Measurements from ENCODE around the gene ATP1B3. TPM values are rescaled to one million over a fixed set of nuclear protein-coding genes. Genes with fewer than 3 reads are reported as not detected.

ATP1B3 gene
- total and polyA plus RNA-seq, 9 of the 15 experiments (the other 6 are each of a cell fraction or from before 2014, with no cell fraction given): 48.3 to 202 (median 123) TPM

DNA sequence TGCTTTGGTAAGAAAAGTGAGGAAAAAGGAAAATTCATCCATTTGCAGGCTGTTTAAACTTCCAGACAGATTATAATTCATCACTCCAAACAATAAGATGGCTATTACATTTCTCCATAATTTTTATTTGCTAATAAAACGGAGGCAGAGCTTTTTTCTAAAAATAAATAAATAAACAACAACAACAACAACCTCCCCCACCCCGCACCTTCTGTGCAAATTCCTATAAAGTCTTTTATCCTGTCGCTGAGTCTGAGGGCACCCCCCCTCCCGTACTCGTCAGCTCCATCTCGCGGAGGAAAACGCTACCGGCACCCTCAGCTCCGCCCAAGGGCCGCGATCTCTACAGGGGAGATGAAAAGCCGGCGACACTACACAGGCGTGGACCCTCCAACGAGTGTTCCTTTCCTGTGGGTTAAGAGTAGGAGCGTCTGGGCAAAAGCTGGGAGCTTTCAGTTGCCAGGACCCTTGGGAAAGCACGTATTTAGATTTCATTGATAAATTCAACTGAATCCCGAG, 1.0 kb upstream of the ATP1B3 start (continued):
- TF ChIP-seq, protein P1, sequence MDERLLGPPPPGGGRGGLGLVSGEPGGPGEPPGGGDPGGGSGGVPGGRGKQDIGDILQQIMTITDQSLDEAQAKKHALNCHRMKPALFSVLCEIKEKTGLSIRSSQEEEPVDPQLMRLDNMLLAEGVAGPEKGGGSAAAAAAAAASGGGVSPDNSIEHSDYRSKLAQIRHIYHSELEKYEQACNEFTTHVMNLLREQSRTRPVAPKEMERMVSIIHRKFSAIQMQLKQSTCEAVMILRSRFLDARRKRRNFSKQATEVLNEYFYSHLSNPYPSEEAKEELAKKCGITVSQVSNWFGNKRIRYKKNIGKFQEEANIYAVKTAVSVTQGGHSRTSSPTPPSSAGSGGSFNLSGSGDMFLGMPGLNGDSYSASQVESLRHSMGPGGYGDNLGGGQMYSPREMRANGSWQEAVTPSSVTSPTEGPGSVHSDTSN (CRISPR knock-in tag; IDR thresholded peaks at IDR 0.05; ENCODE audit: low read depth): no peak
- TF ChIP-seq, protein P1 (tag; conservative IDR thresholded peaks at IDR 0.05; ENCODE audit: low read depth): no peak
- TF ChIP-seq ZNF780A (CRISPR knock-in tag; IDR thresholded peaks at IDR 0.05) (no peak), POLR2B (IDR thresholded peaks at IDR 0.05; ENCODE audit: low read depth, partially characterized antibody) (no peak), SMAD1 (IDR thresholded peaks at IDR 0.05; ENCODE audit: low read depth, low read length, partially characterized antibody) (no peak), NR1H2 (CRISPR knock-in tag; IDR thresholded peaks at IDR 0.05) (no peak), HMG20B (CRISPR knock-in tag; IDR thresholded peaks at IDR 0.05) (no peak), HDAC1 (IDR thresholded peaks at IDR 0.05) (no peak), MIER1 (IDR thresholded peaks at IDR 0.05; ENCODE audit: low read depth) (no peak), PYGO2 (tag; IDR thresholded peaks at IDR 0.05) (no peak), HIVEP1 (CRISPR knock-in tag; IDR thresholded peaks at IDR 0.05) (no peak), L3MBTL2 (IDR thresholded peaks at IDR 0.05) (no peak), ZNF311 (CRISPR knock-in tag; IDR thresholded peaks at IDR 0.05) (no peak), EHMT2 (IDR thresholded peaks at IDR 0.05) (no peak), ZZZ3 (IDR thresholded peaks at IDR 0.05) (no peak), KLF16 (IDR thresholded peaks at IDR 0.05) (peak; percentile 55; the same call in 1 of the 2 replicates)
- TF ChIP-seq, protein P2, sequence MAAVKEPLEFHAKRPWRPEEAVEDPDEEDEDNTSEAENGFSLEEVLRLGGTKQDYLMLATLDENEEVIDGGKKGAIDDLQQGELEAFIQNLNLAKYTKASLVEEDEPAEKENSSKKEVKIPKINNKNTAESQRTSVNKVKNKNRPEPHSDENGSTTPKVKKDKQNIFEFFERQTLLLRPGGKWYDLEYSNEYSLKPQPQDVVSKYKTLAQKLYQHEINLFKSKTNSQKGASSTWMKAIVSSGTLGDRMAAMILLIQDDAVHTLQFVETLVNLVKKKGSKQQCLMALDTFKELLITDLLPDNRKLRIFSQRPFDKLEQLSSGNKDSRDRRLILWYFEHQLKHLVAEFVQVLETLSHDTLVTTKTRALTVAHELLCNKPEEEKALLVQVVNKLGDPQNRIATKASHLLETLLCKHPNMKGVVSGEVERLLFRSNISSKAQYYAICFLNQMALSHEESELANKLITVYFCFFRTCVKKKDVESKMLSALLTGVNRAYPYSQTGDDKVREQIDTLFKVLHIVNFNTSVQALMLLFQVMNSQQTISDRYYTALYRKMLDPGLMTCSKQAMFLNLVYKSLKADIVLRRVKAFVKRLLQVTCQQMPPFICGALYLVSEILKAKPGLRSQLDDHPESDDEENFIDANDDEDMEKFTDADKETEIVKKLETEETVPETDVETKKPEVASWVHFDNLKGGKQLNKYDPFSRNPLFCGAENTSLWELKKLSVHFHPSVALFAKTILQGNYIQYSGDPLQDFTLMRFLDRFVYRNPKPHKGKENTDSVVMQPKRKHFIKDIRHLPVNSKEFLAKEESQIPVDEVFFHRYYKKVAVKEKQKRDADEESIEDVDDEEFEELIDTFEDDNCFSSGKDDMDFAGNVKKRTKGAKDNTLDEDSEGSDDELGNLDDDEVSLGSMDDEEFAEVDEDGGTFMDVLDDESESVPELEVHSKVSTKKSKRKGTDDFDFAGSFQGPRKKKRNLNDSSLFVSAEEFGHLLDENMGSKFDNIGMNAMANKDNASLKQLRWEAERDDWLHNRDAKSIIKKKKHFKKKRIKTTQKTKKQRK (IDR thresholded peaks at IDR 0.05; ENCODE audit: borderline replicate concordance, low read depth, low read length): no peak
- TF ChIP-seq, protein P3, sequence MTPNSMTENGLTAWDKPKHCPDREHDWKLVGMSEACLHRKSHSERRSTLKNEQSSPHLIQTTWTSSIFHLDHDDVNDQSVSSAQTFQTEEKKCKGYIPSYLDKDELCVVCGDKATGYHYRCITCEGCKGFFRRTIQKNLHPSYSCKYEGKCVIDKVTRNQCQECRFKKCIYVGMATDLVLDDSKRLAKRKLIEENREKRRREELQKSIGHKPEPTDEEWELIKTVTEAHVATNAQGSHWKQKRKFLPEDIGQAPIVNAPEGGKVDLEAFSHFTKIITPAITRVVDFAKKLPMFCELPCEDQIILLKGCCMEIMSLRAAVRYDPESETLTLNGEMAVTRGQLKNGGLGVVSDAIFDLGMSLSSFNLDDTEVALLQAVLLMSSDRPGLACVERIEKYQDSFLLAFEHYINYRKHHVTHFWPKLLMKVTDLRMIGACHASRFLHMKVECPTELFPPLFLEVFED (CRISPR knock-in tag; conservative IDR thresholded peaks at IDR 0.05): no peak
- TF ChIP-seq, protein P4, sequence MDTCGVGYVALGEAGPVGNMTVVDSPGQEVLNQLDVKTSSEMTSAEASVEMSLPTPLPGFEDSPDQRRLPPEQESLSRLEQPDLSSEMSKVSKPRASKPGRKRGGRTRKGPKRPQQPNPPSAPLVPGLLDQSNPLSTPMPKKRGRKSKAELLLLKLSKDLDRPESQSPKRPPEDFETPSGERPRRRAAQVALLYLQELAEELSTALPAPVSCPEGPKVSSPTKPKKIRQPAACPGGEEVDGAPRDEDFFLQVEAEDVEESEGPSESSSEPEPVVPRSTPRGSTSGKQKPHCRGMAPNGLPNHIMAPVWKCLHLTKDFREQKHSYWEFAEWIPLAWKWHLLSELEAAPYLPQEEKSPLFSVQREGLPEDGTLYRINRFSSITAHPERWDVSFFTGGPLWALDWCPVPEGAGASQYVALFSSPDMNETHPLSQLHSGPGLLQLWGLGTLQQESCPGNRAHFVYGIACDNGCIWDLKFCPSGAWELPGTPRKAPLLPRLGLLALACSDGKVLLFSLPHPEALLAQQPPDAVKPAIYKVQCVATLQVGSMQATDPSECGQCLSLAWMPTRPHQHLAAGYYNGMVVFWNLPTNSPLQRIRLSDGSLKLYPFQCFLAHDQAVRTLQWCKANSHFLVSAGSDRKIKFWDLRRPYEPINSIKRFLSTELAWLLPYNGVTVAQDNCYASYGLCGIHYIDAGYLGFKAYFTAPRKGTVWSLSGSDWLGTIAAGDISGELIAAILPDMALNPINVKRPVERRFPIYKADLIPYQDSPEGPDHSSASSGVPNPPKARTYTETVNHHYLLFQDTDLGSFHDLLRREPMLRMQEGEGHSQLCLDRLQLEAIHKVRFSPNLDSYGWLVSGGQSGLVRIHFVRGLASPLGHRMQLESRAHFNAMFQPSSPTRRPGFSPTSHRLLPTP (IDR thresholded peaks at IDR 0.05; ENCODE audit: borderline replicate concordance, extremely low read depth, insufficient read length): no peak
